A549 (cell line): ENCODE measurements around the gene LENG1. TPM values are rescaled to one million over a fixed set of nuclear protein-coding genes. Genes with fewer than 3 reads are reported as not detected.

ENCODE experiments used
- ATAC-seq, 2 experiments: fragments of 200-7000 bp in 1 of 2; fragments of >200 bp in 1 of 2; cut with Nextera tagmentation in 1 of 2; cut with Tn5 transposase in 1 of 2; 3 replicates each; pipeline versions ENCODE4 v1.8.0 to v1.9.1; 2018 to 2020; ENCODE audit warnings: mild to moderate bottlenecking in 1 of 2, moderate library complexity in 1 of 2
- CTCF ChIA-PET: fragments of 300-600 bp; sonication (Branson Sonifier 250); formaldehyde crosslinking; extraction: SDS; loops from one replicate; lab custom pipeline; 2021; ENCODE audit warnings: antibody characterized with exemption, inconsistent platforms; lab: Yijun Ruan, JAX
- POLR2A ChIA-PET: fragments of 350-600 bp; formaldehyde crosslinking; extraction: SDS; loops from one replicate; lab custom pipeline; 2021; ENCODE audit warnings: antibody characterized with exemption, inconsistent platforms; lab: Yijun Ruan, JAX
- DNase-seq, 2 experiments: peaks; one replicate each; pipeline versions ENCODE4 v3.0.0 to v3.0.0-alpha.2; 2011 to 2016; ENCODE audit warnings: low read depth in 1 of 2, low spot score in 1 of 2
- FAIRE-seq: peaks from 2 replicates; lab custom pipeline; 2011; peaks lifted over from hg19 to GRCh38; lab: Jason Lieb, UNC
- H3K27ac ChIP-seq, 2 experiments: fragments of >200 bp; sonication (Bioruptor Twin); formaldehyde crosslinking; 3 replicates each; pipeline ENCODE4 v1.5.1; 2016 to 2017
- H3K4me1 ChIP-seq: fragments of >200 bp; sonication (Bioruptor Twin); formaldehyde crosslinking; 3 replicates; pipeline ENCODE4 v1.6.1; 2016
- H3K4me2 ChIP-seq: fragments of >200 bp; sonication (Bioruptor Twin); formaldehyde crosslinking; 3 replicates; pipeline ENCODE4 v1.6.1; 2016
- H3K4me3 ChIP-seq: fragments of >200 bp; sonication (Bioruptor Twin); formaldehyde crosslinking; 3 replicates; pipeline ENCODE4 v1.5.1; 2016
- H3K9me3 ChIP-seq: fragments of >200 bp; sonication (Bioruptor Twin); formaldehyde crosslinking; 3 replicates; pipeline ENCODE4 v1.6.1; 2016
- CHD2 ChIP-seq: fragments of 150-350 bp; IDR thresholded peaks from 2 replicates; pipeline ENCODE4 v1.6.1; 2014; ENCODE audit warnings: low read length; ENCODE audit not compliant: partially characterized antibody
- CHD4 ChIP-seq: fragments of 200-600 bp; sonication (generic); IDR thresholded peaks from 2 replicates; pipeline ENCODE4 v1.6.1; 2016; ENCODE audit warnings: antibody characterized with exemption, mild to moderate bottlenecking, borderline replicate concordance
- EHF ChIP-seq: fragments of 250-450 bp; sonication (Bioruptor Pico); IDR thresholded peaks from 2 replicates; pipeline ENCODE4 v1.5.0; 2020; ENCODE audit warnings: mild to moderate bottlenecking
- EHMT2 ChIP-seq: fragments of 200-600 bp; sonication (generic); IDR thresholded peaks from 2 replicates; pipeline ENCODE4 v1.6.1; 2016; ENCODE audit warnings: antibody characterized with exemption, low read depth, mild to moderate bottlenecking, moderate library complexity
- EP300 ChIP-seq, 2 experiments: fragments of >200 bp; sonication (Bioruptor Twin); formaldehyde crosslinking; IDR thresholded peaks; 2 replicates in 1 of 2; 3 replicates in 1 of 2; pipeline ENCODE4 v1.6.1; 2016 to 2017
- ESRRA ChIP-seq: fragments of 150-350 bp; IDR thresholded peaks from 2 replicates; pipeline ENCODE4 v1.6.1; 2014; ENCODE audit warnings: mild to moderate bottlenecking, low read length, borderline replicate concordance
- FOSB ChIP-seq: fragments of 250-450 bp; sonication (Bioruptor Pico); IDR thresholded peaks from 2 replicates; pipeline ENCODE4 v1.5.0; 2020; ENCODE audit warnings: mild to moderate bottlenecking, moderate library complexity
- FOSL2 ChIP-seq, 2 experiments: fragments of 450-650 bp in 1 of 2; fragments of >200 bp in 1 of 2; sonication (Bioruptor Twin) in 1 of 2; formaldehyde crosslinking; IDR thresholded peaks; 2 replicates each; pipeline versions ENCODE4 v1.5.0 to v1.6.1; 2016 to 2020; ENCODE audit warnings: mild to moderate bottlenecking in 1 of 2, moderate library complexity in 1 of 2
- HDAC2 ChIP-seq: fragments of 200-600 bp; sonication (generic); IDR thresholded peaks from 2 replicates; pipeline ENCODE4 v1.6.1; 2016
- HOXA7 ChIP-seq: fragments of 250-450 bp; sonication (Bioruptor Pico); IDR thresholded peaks from 2 replicates; pipeline ENCODE4 v1.5.0; 2020; ENCODE audit warnings: mild to moderate bottlenecking, moderate library complexity
- JUN ChIP-seq, 2 experiments: fragments of >200 bp; sonication (Bioruptor Twin); formaldehyde crosslinking; IDR thresholded peaks; 2 replicates in 1 of 2; 3 replicates in 1 of 2; pipeline ENCODE4 v1.6.1; 2016 to 2017
- JUNB ChIP-seq: fragments of >200 bp; sonication (Bioruptor Twin); formaldehyde crosslinking; IDR thresholded peaks from 2 replicates; pipeline ENCODE4 v1.6.1; 2016
- KDM1A ChIP-seq: fragments of 200-600 bp; sonication (generic); IDR thresholded peaks from 2 replicates; pipeline ENCODE4 v1.6.1; 2016; ENCODE audit warnings: low read depth, mild to moderate bottlenecking
- MAZ ChIP-seq: fragments of 150-350 bp; IDR thresholded peaks from 2 replicates; pipeline ENCODE4 v1.6.1; 2014; ENCODE audit warnings: antibody characterized with exemption, low read depth, low read length, borderline replicate concordance
- NR3C1 ChIP-seq: fragments of >200 bp; sonication (Bioruptor Twin); formaldehyde crosslinking; IDR thresholded peaks from 3 replicates; pipeline ENCODE4 v1.6.1; 2017
- PHF8 ChIP-seq: fragments of 200-600 bp; sonication (generic); IDR thresholded peaks from 2 replicates; pipeline ENCODE4 v1.6.1; 2016; ENCODE audit warnings: low read depth, mild to moderate bottlenecking, antibody characterized with exemption, moderate library complexity, borderline replicate concordance
- POLR2A ChIP-seq: IDR thresholded peaks from 2 replicates; pipeline ENCODE4 v1.6.1; 2012; ENCODE audit warnings: mild to moderate bottlenecking, low read length
- POLR2AphosphoS2 ChIP-seq: conservative IDR thresholded peaks from 2 replicates; pipeline ENCODE4 v1.6.1; 2012; ENCODE audit warnings: low read length, improper control_type of control experiment, inconsistent platforms
- RAD21 ChIP-seq, 2 experiments: fragments of >200 bp in 1 of 2; sonication (Bioruptor Twin) in 1 of 2; formaldehyde crosslinking in 1 of 2; IDR thresholded peaks in 1 of 2; conservative IDR thresholded peaks in 1 of 2; 2 replicates in 1 of 2; 3 replicates in 1 of 2; pipeline ENCODE4 v1.6.1; 2012 to 2018; ENCODE audit warnings: inconsistent platforms in 1 of 2
- RARB ChIP-seq: fragments of 250-450 bp; sonication (Bioruptor Pico); IDR thresholded peaks from 2 replicates; pipeline ENCODE4 v1.8.0; 2021; ENCODE audit warnings: mild to moderate bottlenecking, moderate library complexity
- RFX5 ChIP-seq: fragments of 450-650 bp; IDR thresholded peaks from 2 replicates; pipeline ENCODE4 v1.7.1; 2014; ENCODE audit warnings: antibody characterized with exemption, mild to moderate bottlenecking, moderate library complexity
- ZFP36 ChIP-seq: fragments of 450-650 bp; IDR thresholded peaks from 2 replicates; pipeline ENCODE4 v1.6.1; 2014; ENCODE audit warnings: borderline replicate concordance; ENCODE audit not compliant: partially characterized antibody
- WGBS: methylation state at CpG from one replicate; pipeline ENCODE4 v1.1.6; 2017; ENCODE audit errors: missing lambda C conversion rate; 5-methylcytosine and 5-hydroxymethylcytosine counted together
- polyA plus RNA-seq, 4 experiments: library from polyadenylated mRNA; depleted of rRNA in 3 of 4; stranded (reverse); fragments of >200 nt; fragmentation: RNase III in 1 of 4; extraction: RNeasy Plus Mini Kit Qiagen cat#74134 plus additional on column Dnase treatment in 1 of 4; gene quantifications; 2 replicates in 3 of 4; 3 replicates in 1 of 4; pipeline ENCODE4 v1.2.3, GENCODE V29; 2011 to 2017
- TF ChIP-seq, protein P1 (sequence below): fragments of >200 bp; sonication (Bioruptor Twin); formaldehyde crosslinking; IDR thresholded peaks from 2 replicates; pipeline ENCODE4 v1.6.1; 2016
- TF ChIP-seq, protein P2 (sequence below): fragments of >200 bp; sonication (Bioruptor Twin); formaldehyde crosslinking; IDR thresholded peaks from 3 replicates; pipeline ENCODE4 v1.6.1; 2016

The LENG1 gene
- polyA plus RNA-seq, 2 of the 4 experiments (the other 2 are of a cell fraction): 13.3 to 13.8 TPM

DNA sequence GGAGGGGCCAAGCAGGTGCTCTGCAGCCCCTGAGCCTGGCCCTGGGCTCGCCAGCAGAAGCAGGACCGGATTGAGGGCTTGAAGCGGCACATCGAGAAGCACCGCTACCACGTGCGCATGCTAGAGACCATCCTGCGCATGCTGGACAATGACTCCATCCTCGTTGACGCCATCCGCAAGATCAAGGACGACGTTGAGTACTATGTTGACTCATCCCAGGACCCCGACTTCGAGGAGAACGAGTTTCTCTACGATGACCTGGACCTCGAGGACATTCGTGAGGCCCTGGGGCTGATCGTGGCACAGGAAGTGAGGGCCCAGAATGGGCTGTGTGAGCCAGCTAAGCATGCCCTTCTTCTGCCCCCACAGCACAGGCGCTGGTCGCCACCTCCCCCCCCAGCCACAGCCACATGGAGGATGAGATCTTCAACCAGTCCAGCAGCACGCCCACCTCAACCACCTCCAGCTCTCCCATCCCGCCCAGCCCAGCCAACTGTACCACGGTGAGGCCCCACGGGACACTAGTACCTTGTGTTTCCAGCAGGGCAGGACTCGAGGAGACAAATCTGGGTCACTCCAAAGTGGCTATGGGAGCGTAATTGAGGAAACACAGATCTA is 13.9 kb downstream of the LENG1 start:
- ChIA-PET POLR2A (no interaction called here), CTCF (interaction anchor here (0.8 kb wide), 1 partner anchor 23 kb away, joined by 3 read pairs; no protein-coding TSS in a partner anchor)
- H3K4me1 ChIP-seq: no peaks in the 10 kb centered on the region
- no peak overlapping the region for H3K4me3 ChIP-seq
- ATAC-seq (no peak), DNase-seq (no peak), FAIRE-seq (no peak)
- WGBS: 96% methylated on average over 28 of the region's 28 CpGs
- H3K27ac ChIP-seq: no peak overlapping the region
- no peaks in the 10 kb centered on the region for H3K9me3 ChIP-seq
- TF ChIP-seq JUN (IDR thresholded peaks at IDR 0.05) (0 out of 5 replicates have a peak, but pooled peaks of 1 of the 2 experiments have one; percentile 22), POLR2A (no peak)
- no peak overlapping the region for H3K4me2 ChIP-seq

DNA sequence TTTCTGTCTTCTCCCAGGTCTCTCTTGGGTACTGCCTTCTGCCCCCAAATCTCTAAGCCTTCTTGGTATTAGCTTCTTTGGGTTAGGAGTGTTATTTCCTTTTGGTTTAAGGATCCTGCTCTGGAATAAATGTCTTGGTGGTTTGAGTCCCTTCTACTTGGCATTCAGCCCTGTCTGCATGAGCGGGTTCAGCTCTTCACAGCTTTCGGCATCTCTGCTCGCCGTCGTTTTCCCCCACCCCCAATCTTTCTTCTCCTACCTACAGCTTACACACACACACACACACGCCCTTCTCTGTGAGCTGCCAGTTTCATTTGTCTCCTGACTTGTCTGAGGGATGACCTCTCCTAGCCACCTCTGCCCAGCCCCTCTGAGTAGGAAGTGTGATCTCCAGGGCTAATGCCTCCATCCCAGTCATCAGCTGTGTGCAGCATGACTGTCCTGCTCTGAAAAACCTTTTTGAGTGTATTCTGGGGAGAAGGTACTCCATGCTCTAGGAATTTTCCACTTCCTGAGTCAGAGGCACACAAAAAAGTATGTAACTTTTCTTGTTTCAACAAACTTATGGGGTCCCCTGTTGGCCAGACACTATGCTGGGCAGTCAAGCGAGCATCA is 17.2 kb downstream of the LENG1 start:
- TF ChIP-seq, protein P1, sequence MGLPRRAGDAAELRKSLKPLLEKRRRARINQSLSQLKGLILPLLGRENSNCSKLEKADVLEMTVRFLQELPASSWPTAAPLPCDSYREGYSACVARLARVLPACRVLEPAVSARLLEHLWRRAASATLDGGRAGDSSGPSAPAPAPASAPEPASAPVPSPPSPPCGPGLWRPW: no peak
- no peak for ATAC-seq
- POLR2A ChIA-PET: interaction anchor here (1.0 to 1.3 kb wide), 2 partner anchors 9 to 18 kb away, joined by 4 to 5 read pairs; partner anchors contain the start of gene LENG1
- 92% methylated on average over 7 of the region's 7 CpGs for WGBS
- no peak for DNase-seq
- H3K4me2 ChIP-seq: no peak overlapping the region
- no peak overlapping the region for H3K4me3 ChIP-seq
- no peak overlapping the region for H3K27ac ChIP-seq
- no peak for FAIRE-seq
- no peaks in the 10 kb centered on the region for H3K9me3 ChIP-seq
- peaks cover 8% of the 10 kb centered on the region; the same call in 2 of the 3 replicates for H3K4me1 ChIP-seq
- CTCF ChIA-PET: interaction anchor here (1.3 to 2.6 kb wide), 3 partner anchors 8 to 26 kb away, joined by 4 to 14 read pairs (median 7); partner anchors contain the start of gene LENG1

DNA sequence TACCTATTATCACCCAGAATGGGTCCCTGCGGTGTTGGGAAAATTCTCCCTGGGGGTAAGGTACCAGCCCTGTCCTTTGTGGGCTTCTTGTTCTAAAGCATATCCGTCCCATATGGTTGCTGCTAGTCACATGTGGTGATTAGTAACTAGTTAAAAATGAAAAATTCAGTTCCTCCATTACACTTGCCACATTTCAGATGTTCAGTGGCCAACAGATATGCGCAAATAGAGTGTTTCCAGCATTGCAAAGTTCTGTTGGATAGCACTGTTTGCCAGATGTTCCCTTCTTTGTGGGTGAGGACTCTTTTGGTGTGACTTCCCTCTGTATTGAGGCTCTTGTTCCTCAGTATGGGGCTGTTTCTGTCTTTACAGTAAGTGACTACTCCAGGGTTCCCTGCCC is 18.2 kb downstream of the LENG1 start:
- FAIRE-seq: no peak
- CTCF ChIA-PET: interaction anchor here (2.3 to 2.6 kb wide), 2 partner anchors 9 to 18 kb away, joined by 7 to 14 read pairs; partner anchors contain the start of gene LENG1
- TF ChIP-seq KDM1A: no peak
- no peak for TF ChIP-seq PHF8
- H3K4me3 ChIP-seq: no peak overlapping the region
- POLR2A ChIA-PET: interaction anchor here (1.3 kb wide), 1 partner anchor 10 kb away, joined by 5 read pairs; no protein-coding TSS in a partner anchor
- no peak for DNase-seq
- H3K4me2 ChIP-seq: no peak overlapping the region
- no peak overlapping the region for H3K27ac ChIP-seq
- no peak for ATAC-seq
- 96% methylated on average over 3 of the region's 3 CpGs for WGBS
- no peaks in the 10 kb centered on the region for H3K9me3 ChIP-seq
- peaks cover 9% of the 10 kb centered on the region; the same call in 2 of the 3 replicates for H3K4me1 ChIP-seq

GRCh38 chr19:54138489-54139256 is 20.8 kb downstream of the LENG1 start:
- POLR2A ChIA-PET: interaction anchor here (2.1 to 3.4 kb wide), 3 partner anchors 20 to 51 kb away, joined by 33 to 51 read pairs (median 37); partner anchors contain the start of genes LENG1, MBOAT7, PRPF31 and TFPT
- ATAC-seq (no peak), DNase-seq (no peak), FAIRE-seq (no peak)
- 51% methylated on average over 27 of the region's 31 CpGs for WGBS
- Histone ChIP-seq H3K27ac (peak overlapping the region; percentile 94 to 95), H3K9me3 (no peaks in the 10 kb centered on the region), H3K4me1 (peaks cover 15% of the 10 kb centered on the region; the same call in 2 of the 3 replicates), H3K4me2 (peak overlapping the region; percentile 86), H3K4me3 (peak overlapping the region; percentile 84)
- CTCF ChIA-PET: interaction anchor here (0.9 to 2.8 kb wide), 7 partner anchors 12 to 128 kb away, joined by 3 to 9 read pairs (median 3); no protein-coding TSS in a partner anchor
- TF ChIP-seq CHD2 (no peak), JUNB (no peak), HDAC2 (no peak), EHMT2 (no peak), EP300 (IDR thresholded peaks at IDR 0.05) (no peak), ZFP36 (no peak), JUN (IDR thresholded peaks at IDR 0.05) (no peak), RARB (CRISPR knock-in tag) (no peak), ESRRA (no peak), FOSB (no peak), FOSL2 (IDR thresholded peaks at IDR 0.05) (no peak), FOSL2 (CRISPR knock-in tag; IDR thresholded peaks at IDR 0.05) (no peak), CHD4 (no peak), RFX5 (no peak), EHF (CRISPR knock-in tag) (no peak), HOXA7 (CRISPR knock-in tag) (no peak), RAD21 (conservative IDR thresholded peaks at IDR 0.05 in 1 of 2, IDR thresholded peaks at IDR 0.05 in 1 of 2) (no peak), NR3C1 (no peak), POLR2AphosphoS2 (no peak), MAZ (no peak)
- TF ChIP-seq, protein P2, sequence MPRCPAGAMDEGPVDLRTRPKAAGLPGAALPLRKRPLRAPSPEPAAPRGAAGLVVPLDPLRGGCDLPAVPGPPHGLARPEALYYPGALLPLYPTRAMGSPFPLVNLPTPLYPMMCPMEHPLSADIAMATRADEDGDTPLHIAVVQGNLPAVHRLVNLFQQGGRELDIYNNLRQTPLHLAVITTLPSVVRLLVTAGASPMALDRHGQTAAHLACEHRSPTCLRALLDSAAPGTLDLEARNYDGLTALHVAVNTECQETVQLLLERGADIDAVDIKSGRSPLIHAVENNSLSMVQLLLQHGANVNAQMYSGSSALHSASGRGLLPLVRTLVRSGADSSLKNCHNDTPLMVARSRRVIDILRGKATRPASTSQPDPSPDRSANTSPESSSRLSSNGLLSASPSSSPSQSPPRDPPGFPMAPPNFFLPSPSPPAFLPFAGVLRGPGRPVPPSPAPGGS: no peak
